HepG2 (cell line): ENCODE data around the gene RAC3.

ENCODE experiments used
- ARNTL ChIP-seq: sonication (generic); formaldehyde crosslinking; IDR thresholded peaks from 2 replicates; pipeline ENCODE4 v1.4.0; 2020; ENCODE audit warnings: mild to moderate bottlenecking, missing genetic modification reagents
- BRCA1 ChIP-seq: sonication (generic); formaldehyde crosslinking; IDR thresholded peaks from 2 replicates; pipeline ENCODE4 v1.4.0; 2020; ENCODE audit warnings: missing genetic modification reagents
- CREB1 ChIP-seq, 2 experiments: fragments of 450-650 bp in 1 of 2; IDR thresholded peaks; 2 replicates each; pipeline ENCODE4 v1.6.1; 2016 to 2017; ENCODE audit warnings: control low read depth in 1 of 2, mild to moderate bottlenecking in 1 of 2, missing compliant biosample characterization in 1 of 2, missing genetic modification characterization in 1 of 2
- ETV6 ChIP-seq: sonication (generic); formaldehyde crosslinking; conservative IDR thresholded peaks from 2 replicates; pipeline ENCODE4 v1.4.0; 2020; ENCODE audit warnings: missing genetic modification reagents
- HOXA9 ChIP-seq: sonication (generic); formaldehyde crosslinking; IDR thresholded peaks from 2 replicates; pipeline ENCODE4 v1.8.1; 2022; ENCODE audit warnings: missing genetic modification reagents, mild to moderate bottlenecking, moderate library complexity, borderline replicate concordance
- POLR2A ChIP-seq, 2 experiments: IDR thresholded peaks; 2 replicates each; pipeline ENCODE4 v1.6.1; 2011; ENCODE audit warnings: low read depth in 2 of 2, low read length in 2 of 2, mild to moderate bottlenecking in 1 of 2, moderate library complexity in 1 of 2; ENCODE audit not compliant: insufficient read depth in 1 of 2
- SMC3 ChIP-seq: IDR thresholded peaks from 2 replicates; pipeline ENCODE4 v1.6.1; 2011; ENCODE audit warnings: low read length, improper control_type of control experiment
- TF ChIP-seq, protein P1 (sequence below): sonication (generic); formaldehyde crosslinking; IDR thresholded peaks from 2 replicates; pipeline ENCODE4 v1.5.0; 2020; ENCODE audit warnings: mild to moderate bottlenecking, missing genetic modification reagents
- TF ChIP-seq, protein P2 (sequence below): sonication (generic); formaldehyde crosslinking; IDR thresholded peaks from 2 replicates; pipeline ENCODE4 v1.4.0; 2020; ENCODE audit warnings: low read depth, missing genetic modification reagents
- TF ChIP-seq, protein P3 (sequence below): sonication (generic); formaldehyde crosslinking; IDR thresholded peaks from 2 replicates; pipeline ENCODE4 v1.4.0; 2020; ENCODE audit warnings: missing genetic modification reagents
- TF ChIP-seq, protein P4 (sequence below): sonication (generic); formaldehyde crosslinking; IDR thresholded peaks from 2 replicates; pipeline ENCODE4 v1.5.0; 2020; ENCODE audit warnings: mild to moderate bottlenecking, missing genetic modification reagents, moderate library complexity

DNA sequence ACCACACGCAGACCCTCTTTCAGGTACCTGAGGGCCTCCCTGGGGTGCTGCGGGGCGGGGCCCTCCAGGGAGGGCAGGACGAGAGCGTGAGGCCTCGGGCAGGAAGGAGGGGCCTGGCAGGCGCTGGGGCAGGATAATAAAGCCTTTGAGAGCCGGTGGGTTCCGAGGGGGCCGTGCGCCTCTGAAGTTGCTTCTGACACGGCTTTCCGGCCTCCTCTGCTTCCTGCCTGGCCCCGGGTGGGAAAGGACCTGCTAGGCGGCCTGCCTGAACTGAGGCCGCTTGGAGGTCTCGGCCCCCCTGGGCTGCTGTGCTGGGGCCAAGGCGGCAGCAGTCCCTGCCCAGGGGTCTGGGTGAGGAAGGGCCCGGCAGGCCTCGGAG, 19.2 kb upstream of the RAC3 start:
- TF ChIP-seq, protein P1, sequence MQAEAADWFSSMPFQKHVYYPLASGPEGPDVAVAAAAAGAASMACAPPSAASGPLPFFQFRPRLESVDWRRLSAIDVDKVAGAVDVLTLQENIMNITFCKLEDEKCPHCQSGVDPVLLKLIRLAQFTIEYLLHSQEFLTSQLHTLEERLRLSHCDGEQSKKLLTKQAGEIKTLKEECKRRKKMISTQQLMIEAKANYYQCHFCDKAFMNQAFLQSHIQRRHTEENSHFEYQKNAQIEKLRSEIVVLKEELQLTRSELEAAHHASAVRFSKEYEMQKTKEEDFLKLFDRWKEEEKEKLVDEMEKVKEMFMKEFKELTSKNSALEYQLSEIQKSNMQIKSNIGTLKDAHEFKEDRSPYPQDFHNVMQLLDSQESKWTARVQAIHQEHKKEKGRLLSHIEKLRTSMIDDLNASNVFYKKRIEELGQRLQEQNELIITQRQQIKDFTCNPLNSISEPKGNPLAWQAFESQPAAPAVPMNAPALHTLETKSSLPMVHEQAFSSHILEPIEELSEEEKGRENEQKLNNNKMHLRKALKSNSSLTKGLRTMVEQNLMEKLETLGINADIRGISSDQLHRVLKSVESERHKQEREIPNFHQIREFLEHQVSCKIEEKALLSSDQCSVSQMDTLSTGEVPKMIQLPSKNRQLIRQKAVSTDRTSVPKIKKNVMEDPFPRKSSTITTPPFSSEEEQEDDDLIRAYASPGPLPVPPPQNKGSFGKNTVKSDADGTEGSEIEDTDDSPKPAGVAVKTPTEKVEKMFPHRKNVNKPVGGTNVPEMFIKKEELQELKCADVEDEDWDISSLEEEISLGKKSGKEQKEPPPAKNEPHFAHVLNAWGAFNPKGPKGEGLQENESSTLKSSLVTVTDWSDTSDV (CRISPR knock-in tag) = no peak
- no peak for TF ChIP-seq SMC3
- no peak for TF ChIP-seq ARNTL (CRISPR knock-in tag)
- TF ChIP-seq BRCA1 = no peak
- no peak for TF ChIP-seq ETV6 (CRISPR knock-in tag)
- no peak for TF ChIP-seq CREB1 (IDR thresholded peaks at IDR 0.05)
- TF ChIP-seq CREB1 (CRISPR knock-in tag; IDR thresholded peaks at IDR 0.05) = no peak
- TF ChIP-seq POLR2A (IDR thresholded peaks at IDR 0.05; ENCODE audit: insufficient read depth in 1 of 2, low read depth in 2 of 2, low read length in 2 of 2) = no peak
- no peak for TF ChIP-seq HOXA9 (CRISPR knock-in tag)
- TF ChIP-seq, protein P2, sequence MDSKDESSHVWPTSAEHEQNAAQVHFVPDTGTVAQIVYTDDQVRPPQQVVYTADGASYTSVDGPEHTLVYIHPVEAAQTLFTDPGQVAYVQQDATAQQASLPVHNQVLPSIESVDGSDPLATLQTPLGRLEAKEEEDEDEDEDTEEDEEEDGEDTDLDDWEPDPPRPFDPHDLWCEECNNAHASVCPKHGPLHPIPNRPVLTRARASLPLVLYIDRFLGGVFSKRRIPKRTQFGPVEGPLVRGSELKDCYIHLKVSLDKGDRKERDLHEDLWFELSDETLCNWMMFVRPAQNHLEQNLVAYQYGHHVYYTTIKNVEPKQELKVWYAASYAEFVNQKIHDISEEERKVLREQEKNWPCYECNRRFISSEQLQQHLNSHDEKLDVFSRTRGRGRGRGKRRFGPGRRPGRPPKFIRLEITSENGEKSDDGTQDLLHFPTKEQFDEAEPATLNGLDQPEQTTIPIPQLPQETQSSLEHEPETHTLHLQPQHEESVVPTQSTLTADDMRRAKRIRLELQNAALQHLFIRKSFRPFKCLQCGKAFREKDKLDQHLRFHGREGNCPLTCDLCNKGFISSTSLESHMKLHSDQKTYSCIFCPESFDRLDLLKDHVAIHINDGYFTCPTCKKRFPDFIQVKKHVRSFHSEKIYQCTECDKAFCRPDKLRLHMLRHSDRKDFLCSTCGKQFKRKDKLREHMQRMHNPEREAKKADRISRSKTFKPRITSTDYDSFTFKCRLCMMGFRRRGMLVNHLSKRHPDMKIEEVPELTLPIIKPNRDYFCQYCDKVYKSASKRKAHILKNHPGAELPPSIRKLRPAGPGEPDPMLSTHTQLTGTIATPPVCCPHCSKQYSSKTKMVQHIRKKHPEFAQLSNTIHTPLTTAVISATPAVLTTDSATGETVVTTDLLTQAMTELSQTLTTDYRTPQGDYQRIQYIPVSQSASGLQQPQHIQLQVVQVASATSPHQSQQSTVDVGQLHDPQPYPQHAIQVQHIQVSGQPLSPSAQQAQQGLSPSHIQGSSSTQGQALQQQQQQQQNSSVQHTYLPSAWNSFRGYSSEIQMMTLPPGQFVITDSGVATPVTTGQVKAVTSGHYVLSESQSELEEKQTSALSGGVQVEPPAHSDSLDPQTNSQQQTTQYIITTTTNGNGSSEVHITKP (CRISPR knock-in tag) = no peak
- TF ChIP-seq, protein P3, sequence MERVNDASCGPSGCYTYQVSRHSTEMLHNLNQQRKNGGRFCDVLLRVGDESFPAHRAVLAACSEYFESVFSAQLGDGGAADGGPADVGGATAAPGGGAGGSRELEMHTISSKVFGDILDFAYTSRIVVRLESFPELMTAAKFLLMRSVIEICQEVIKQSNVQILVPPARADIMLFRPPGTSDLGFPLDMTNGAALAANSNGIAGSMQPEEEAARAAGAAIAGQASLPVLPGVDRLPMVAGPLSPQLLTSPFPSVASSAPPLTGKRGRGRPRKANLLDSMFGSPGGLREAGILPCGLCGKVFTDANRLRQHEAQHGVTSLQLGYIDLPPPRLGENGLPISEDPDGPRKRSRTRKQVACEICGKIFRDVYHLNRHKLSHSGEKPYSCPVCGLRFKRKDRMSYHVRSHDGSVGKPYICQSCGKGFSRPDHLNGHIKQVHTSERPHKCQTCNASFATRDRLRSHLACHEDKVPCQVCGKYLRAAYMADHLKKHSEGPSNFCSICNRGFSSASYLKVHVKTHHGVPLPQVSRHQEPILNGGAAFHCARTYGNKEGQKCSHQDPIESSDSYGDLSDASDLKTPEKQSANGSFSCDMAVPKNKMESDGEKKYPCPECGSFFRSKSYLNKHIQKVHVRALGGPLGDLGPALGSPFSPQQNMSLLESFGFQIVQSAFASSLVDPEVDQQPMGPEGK (CRISPR knock-in tag) = no peak
- TF ChIP-seq, protein P4, sequence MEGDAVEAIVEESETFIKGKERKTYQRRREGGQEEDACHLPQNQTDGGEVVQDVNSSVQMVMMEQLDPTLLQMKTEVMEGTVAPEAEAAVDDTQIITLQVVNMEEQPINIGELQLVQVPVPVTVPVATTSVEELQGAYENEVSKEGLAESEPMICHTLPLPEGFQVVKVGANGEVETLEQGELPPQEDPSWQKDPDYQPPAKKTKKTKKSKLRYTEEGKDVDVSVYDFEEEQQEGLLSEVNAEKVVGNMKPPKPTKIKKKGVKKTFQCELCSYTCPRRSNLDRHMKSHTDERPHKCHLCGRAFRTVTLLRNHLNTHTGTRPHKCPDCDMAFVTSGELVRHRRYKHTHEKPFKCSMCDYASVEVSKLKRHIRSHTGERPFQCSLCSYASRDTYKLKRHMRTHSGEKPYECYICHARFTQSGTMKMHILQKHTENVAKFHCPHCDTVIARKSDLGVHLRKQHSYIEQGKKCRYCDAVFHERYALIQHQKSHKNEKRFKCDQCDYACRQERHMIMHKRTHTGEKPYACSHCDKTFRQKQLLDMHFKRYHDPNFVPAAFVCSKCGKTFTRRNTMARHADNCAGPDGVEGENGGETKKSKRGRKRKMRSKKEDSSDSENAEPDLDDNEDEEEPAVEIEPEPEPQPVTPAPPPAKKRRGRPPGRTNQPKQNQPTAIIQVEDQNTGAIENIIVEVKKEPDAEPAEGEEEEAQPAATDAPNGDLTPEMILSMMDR (CRISPR knock-in tag) = no peak
